HG02798 (cell line): ENCODE results near the gene PPFIA3.

ENCODE experiments used
- ATAC-seq: cut with Tn5 transposase; IDR thresholded peaks from one replicate; pipeline ENCODE4 v1.9.1; 2021; ENCODE audit warnings: mild to moderate bottlenecking; ENCODE audit not compliant: unreplicated experiment, poor library complexity

PPFIA3 gene

DNA sequence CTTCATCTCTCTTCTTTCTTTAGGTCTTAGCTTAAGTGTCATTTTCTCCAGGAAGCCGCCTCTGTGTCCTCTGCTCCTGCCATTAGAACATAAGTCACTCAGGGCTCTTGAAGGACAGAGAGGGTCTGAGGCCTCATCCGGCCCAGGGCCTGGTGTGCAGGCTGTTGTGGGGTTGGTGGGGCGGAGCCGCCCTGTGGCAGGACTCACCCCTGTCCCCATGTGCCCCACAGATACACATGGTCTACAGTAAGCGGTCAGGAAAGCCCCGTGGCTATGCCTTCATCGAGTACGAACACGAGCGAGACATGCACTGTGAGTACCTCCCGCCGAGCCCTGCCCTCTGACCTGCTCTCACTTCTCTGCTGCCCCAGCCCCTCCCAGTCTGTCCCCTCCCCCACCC is 18.2 kb upstream of the PPFIA3 start:
- ATAC-seq, result no peak

DNA sequence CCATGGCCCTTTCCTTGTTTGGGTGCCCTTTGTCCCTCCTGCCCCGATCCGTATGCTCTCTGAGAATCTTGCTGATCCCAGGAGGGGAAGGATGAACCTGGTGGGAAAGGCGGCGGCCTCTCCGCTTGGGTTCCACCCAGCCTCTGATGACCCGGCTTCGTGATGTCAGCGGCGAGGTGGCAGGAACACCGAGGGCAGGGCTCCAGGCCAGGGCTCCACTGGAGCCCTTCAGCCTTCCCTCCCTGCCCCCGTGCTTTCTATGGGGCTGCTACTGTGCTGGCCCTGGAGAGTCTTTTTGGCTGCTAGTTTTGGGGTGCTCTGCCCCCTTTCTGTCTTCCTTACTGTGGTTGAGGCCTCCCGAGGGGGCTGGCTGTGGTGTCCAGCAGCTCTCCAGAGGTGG is 17.0 kb upstream of the PPFIA3 start:
- ATAC-seq, result no peak

DNA sequence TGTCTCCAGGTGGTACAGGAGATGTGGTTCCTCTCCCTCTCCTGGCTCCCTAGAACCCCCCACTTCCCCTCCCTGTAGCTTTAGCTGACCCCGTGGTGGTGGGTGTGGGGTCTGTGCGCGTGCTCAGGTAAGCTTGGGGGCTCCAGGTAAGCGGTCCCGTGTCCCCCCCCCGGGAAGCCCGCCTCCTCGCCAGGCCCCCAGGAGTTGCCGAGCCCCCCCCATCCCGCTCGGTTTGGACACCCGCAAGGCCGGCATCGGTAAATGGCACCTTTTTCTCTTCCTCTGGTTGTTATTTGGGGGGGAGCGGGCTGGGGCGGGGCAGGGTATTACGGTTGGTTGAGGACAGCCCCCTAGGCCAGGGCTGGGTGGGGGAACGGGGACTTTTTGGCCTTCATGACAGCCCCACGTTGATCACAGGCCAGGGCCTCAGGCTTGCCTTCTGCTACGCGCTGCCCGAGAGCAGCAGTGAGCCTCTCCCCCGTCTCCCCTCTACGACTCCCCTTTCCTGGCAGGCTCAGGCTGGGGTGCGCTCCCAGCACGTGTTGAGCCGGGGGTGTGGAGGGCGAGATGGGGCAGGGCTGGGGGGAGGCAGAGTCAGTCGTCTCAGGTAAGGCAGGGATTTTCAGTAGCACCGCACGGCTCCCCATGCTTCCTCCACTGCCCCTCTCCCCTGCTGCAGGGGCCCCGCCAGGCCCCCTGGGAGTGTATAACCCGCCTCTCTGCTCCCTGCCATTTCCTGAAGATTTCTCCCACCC is 15.8 kb upstream of the PPFIA3 start:
- no peak for ATAC-seq

DNA sequence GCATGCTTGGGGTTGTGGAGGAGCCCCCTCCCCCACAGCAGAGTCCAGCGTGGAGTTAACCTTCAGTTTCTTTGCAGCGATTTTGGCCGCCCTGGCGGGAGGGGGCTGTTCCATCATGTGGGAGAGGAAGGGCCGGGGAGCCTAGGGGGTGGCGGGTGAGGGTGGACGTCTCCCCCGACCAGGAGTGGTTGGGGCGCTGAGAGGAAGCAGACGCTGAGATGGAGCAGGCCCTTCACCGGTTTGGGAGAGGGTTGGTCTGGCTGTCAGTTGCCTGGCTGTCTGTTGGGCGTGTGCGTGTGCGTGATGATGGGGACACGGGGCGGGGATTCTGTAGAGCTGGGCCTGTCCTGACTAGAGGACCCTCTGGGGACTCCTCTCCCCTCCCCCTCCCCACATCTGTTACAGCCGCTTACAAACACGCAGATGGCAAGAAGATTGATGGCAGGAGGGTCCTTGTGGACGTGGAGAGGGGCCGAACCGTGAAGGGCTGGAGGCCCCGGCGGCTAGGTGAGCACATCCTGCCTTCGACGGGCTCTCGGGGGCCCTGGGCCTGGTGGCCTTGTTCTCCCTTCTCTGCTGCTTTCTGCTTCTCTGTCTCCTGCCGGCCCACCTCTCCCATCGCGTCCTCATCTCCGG is 15.0 kb upstream of the PPFIA3 start:
- no peak for ATAC-seq

DNA sequence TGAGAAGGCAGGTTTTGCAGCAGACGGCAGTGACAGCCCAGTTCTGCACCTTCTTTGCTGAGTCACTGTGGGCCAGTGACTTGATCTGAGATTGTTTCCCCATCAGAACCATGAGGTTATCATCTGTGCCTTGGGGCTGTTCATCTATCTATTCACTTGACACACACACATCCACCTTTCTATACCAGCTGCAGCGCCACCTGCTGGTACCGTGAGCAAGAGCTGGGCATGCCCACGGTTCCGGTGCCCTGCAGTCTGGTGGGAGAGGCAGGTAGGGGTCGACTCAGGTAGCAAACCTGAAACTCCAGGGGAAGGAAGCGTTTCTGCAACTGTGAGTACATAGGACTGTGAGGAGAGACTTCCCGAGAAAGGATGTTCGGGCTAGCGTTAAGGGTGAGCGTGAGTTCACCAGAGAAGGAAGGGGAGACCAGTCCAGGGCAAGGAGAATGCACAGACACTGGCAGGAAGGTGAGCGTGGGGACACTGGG is 12.7 kb upstream of the PPFIA3 start:
- ATAC-seq, result no peak

DNA sequence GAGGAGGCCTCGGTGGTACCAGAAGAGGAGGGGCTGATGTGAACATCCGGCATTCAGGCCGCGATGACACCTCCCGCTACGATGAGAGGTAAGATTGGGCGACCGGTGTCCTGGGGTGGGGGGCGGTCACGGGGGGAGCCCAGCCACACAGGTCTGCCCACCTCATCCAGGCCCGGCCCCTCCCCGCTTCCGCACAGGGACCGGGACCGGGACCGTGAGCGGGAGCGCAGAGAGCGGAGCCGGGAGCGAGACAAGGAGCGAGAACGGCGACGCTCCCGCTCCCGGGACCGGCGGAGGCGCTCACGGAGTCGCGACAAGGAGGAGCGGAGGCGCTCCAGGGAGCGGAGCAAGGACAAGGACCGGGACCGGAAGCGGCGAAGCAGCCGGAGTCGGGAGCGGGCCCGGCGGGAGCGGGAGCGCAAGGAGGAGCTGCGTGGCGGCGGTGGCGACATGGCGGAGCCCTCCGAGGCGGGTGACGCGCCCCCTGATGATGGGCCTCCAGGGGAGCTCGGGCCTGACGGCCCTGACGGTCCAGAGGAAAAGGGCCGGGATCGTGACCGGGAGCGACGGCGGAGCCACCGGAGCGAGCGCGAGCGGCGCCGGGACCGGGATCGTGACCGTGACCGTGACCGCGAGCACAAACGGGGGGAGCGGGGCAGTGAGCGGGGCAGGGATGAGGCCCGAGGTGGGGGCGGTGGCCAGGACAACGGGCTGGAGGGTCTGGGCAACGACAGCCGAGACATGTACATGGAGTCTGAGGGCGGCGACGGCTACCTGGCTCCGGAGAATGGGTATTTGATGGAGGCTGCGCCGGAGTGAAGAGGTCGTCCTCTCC is 11.5 kb upstream of the PPFIA3 start:
- ATAC-seq, result no peak

DNA sequence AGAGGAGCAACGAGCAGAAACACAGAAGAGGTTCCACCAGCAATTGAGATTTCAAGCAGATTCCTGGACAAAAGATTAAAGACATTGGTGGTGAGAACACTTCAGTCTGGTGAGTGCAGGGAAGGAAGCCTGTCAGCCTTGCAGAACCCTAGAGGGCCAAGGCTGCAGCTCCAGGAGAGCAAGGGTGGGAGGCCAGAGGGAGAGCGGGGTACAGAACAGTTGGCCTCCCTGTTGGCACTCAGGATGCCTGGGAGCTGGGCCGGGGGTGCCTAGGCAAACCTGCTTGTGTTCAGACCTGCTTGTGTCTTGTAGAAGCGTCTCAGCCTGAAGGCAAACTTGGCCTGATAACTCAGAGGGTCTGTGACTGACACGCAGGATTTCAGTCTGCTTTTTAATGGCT is 10.3 kb upstream of the PPFIA3 start:
- no peak for ATAC-seq

DNA sequence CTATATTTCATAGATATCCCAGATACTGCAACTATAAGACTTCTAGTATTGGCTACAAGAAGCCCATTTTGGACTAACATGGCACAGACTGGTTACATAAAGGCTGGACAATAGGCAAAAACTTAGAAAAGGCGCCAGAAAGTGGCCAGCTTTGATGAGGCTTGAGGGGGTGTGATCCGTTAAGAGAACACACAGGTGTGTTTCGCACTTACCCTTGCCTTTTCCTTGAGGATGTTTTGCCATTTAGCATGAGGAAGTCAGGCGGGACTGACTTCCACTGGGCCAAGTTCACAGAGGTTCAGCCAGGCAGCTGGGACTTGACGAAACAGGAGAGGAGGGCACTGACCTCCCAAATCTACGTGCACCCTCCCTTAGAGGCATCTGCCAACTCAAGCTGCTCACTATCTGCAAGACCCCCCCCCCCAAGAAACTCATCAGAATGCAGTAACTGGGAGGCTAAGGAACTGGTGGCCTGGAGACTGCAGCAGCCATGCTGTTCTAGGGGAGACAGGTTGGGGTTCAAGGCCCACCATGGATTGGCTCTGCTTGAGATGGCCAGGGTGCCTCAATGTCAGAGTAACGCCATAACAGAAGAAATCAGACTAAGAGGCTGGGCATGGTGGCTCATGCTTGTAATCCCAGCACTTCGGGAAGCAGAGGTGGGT is 9.6 kb upstream of the PPFIA3 start:
- no peak for ATAC-seq

DNA sequence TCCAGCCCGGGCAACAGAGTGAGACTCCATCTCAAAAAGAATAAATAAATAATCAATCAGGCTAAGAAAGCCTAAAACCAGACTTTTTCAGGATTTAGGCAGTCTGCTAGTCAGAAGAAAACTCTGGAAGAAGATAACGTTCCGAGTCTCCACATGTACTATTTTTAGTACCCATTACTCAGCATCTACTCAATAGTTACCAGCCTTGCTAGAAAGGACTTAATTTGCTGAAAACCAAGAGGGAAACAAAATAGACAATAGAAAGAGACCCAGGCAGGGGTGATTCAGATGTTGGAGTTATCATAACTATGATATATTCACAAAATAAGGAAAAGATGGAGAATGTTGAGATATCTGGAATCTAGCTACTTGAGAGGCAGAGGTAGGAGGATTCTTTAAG is 8.8 kb upstream of the PPFIA3 start:
- no peak for ATAC-seq

DNA sequence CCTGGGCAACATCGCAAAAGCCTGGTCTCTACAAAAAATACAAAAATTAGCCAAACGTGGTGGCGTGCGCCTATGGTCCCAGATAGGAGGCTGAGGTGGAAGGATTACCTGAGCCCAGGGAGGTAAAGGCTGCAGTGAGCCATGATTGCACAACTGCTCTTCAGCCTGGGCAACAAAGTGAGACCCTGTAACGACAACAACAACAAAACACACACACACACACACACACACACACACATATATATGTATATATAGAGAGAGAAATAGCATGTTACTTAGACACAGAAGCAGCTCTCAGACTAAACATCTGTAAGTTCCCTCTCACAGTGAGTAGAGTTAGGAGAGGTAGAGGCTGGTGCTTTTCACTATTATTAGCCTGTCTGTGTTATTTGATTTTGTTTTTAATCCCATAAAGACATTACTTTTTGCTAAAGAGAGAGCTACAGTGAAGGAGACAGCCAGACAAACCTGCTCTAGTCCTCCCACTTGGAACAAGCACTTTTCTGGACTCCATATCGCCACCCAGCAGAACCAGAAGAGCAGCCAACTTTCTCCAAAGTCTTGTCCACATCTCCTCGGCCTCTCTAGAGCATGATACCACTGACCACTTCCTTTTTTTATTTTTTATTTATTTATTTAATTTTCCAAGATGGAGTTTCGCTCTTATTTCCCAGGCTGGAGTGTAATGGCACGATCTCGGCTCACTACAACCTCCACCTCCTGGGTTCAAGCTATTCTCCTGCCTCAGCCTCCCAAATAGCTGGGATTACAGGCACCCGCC is 7.9 kb upstream of the PPFIA3 start:
- ATAC-seq, result no peak

DNA sequence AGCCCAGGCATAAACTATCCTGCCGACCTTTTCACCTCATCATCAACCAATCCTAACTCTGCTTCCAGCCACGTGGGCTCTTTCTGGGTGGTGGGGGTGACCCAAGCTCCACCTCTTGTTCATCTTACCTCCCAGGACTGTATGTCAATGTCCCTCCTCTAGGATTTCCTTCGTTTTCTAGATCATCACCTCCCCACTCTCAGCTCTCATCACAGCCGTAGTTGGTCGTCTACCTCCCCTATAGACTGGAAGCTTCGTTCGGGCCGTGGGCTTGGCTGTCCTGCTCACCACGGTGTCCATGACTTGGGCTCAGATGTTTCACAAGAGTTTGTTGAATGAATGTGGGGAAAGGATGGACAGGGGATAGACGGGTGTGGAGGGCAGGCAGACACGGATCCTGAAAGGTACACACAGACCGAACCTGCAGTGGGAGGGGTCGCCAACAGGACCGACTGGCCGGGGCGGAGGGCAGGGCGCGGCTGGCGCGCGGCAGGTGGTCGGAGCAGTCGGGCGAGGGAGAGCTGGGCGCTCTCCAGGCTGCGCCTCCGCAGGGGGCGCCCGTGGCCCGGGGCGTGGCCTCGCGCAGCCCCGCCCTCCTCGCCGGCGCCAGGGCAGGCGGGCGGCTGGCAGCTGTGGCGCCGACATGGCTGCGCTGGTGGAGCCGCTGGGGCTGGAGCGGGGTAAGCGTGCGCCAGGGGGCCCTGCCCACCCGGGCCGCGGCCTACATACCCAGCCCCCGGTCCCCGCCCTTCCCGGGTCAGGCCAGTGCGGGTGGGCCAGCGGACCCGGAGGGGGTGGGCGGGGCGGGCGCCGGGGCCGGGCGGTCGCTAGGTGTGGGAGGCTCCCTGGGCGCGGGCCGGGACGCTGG is 5.3 kb upstream of the PPFIA3 start, which contains the start of gene LIN7B:
TSS of gene LIN7B (plus strand) at position 609 of the 868 bp plus-strand sequence. CDS start at position 644, 35 bp downstream.
- ATAC-seq, result peak; percentile 56

DNA sequence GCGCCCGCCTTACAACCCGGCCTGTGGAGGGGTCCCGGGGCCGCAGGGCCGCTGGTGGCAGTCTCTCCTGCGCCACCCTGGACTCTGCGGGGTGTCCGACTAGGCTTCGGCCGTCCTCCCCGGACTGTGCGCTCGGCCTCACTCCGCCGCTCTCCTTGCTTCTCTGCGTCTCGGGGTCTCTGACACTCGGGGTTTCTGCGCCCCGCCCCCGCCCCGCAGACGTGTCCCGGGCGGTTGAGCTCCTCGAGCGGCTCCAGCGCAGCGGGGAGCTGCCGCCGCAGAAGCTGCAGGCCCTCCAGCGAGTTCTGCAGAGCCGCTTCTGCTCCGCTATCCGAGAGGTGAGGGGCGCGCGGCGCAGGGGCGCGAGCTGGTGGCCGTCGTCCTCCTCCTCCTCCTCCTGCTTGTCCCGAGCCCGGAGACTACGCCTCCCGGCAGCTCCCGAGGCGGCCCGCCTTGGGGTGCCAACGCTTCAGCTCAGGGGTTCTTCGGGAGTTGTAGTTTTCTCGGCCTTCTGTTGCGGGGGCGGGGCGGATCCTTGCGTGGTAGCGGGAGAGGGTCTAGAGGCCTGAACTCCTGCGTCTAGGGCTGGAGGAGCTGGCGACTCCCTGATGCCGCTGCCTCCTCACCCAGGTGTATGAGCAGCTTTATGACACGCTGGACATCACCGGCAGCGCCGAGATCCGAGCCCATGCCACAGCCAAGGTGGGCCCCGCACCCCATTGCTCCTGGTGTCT is 4.5 kb upstream of the PPFIA3 start:
- no peak for ATAC-seq

DNA sequence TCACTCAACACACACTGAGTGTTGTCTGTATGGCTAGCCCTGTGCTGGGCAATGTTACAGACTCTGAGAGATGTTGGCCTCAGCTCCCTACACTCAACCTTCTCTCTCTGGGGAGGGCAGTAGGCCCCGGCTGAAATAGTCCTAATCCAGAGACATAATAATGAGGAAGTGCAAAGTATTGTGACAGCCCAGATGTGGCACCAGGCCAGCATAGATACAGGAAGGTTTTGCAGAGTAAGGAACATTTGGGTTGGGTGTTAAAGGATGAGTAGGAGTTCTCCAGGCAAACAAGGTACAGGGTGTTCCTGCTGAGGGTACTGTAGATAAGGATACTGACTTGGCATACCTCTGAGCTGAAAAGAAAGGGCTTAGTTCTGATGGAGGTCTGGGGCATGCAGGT is 2.8 kb upstream of the PPFIA3 start:
- no peak for ATAC-seq

DNA sequence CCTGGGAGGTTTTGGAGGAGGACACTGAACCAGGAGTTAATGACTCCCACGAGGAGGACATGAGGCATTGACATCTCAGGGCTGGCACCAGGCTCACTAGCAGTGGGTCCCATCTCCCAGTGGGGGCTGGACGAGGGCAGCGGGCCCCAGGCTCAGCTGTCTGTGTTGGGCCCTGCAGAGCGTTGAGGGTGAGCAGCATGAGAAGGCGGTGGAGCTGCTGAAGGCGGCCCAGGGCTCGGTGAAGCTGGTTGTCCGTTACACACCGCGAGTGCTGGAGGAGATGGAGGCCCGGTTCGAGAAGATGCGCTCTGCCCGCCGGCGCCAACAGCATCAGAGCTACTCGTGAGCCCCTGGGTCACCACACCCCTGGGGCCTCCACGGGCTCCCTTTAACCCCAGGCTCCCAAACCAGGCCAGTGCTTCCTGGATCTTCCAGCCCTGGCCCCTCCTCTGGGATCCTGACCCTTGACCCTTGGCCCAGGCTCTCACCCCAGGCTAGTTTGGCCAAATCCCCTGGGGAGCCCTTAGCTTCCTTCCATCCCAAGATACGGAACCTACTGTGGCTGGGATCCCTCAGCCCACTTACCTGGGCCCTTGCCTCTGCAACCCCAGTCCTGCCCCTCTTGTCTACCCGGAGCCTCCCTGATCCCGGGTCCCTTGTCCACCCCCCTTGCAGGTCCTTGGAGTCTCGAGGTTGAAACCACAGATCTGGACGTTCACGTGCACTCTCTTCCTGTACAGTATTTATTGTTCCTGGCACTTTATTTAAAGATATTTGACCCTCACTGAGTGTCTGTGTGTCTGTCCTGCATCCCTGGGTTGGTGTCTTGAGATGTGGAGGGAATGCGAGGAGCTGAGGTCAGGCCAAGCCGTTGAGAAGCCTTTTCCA is 1.4 kb upstream of the PPFIA3 start:
- no peak for ATAC-seq

DNA sequence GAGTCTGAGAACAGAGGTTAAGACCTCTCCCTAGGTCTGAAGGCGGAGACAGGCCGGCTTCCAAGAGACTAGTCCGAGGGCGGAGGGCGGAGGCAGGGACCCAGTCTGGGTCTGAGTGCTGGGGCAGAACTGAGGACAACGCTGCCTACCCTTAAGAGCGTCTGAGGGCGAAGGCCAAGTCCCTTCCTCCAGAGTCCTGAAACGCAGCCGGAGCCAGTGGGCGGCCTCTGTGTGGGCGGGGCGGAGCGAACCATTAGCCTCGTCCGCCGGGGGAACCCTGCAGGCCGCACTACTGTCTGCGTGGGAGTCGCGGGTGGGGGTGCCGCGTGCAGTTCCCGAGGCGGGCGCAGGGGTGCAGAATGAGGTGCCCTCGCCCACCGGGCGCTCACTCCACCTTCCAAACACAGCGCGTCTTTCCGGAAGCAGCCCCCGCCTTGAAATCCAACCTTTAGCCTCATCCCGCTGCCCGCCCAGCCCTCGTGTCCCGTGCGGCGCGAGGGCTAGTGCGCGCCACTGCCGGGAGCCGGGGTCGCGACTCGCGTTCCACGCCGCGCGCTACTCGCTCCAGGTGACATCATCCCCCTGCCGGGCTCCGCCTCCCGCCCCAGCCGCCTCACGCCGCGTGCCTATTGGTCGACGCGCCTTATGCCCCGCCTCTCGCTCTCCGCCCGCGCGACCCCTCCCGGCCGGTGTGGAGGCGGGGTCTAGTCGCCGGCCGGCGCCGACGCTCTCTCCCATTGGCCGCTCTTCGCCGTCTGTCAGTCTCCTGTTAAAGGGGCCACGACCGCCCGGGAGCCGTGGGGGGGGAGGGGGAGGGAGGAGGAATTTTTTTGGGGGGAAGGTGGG is 556 bp upstream of the PPFIA3 start, which contains the start of gene C19orf73:
TSS of gene C19orf73 (minus strand) at position 579 of the 846 bp plus-strand sequence. CDS start at position 458, 121 bp downstream.
- ATAC-seq, result peak; percentile 85

DNA sequence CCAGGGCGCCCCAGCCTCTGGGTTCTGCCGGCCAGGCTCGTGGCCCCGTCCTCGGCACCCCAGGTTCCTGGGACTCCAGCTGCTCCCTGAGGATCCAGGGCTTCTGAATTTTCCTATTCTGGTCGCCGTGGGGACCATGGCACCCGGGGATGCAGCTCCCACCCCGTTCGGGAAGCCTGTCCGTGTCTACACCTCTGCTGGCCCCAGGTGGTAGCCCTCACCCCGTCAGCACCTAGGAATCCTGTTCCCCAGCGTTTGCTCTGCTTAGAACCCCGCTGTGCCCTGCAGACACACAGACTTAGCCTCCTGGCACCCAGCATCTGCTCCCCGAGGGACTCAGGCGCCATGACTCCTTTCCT is 960 bp downstream of the PPFIA3 start:
- ATAC-seq, result no peak
